Osteocyte (in vitro differentiated cells): ENCODE measurements around the gene RIMS3. TPM values are rescaled to one million over a fixed set of nuclear protein-coding genes. Genes with fewer than 3 reads are reported as not detected.
A peak's percentile ranks its signal among the peaks of the same experiment; 100 is the strongest.
"Not testable (repeated sequence)": the region's sequence is repeated elsewhere in the genome, so short reads cannot be mapped to it uniquely, and the experiment has no call there.

Experiments
- DNase-seq: peaks from one replicate; pipeline ENCODE4 v3.0.0; 2021; ENCODE audit warnings: mixed read lengths; ENCODE audit not compliant: unreplicated experiment; ENCODE audit errors: extremely low spot score
- H3K27ac Mint-ChIP-seq: one replicate; pipeline ENCODE4 v1.8.0; 2021; ENCODE audit warnings: mild to moderate bottlenecking, mixed read lengths; ENCODE audit not compliant: unreplicated experiment
- H3K27me3 Mint-ChIP-seq: one replicate; pipeline ENCODE4 v1.8.0; 2021; ENCODE audit warnings: mixed read lengths; ENCODE audit not compliant: unreplicated experiment
- H3K36me3 Mint-ChIP-seq: one replicate; pipeline ENCODE4 v1.8.0; 2021; ENCODE audit warnings: mixed read lengths; ENCODE audit not compliant: unreplicated experiment
- H3K4me1 Mint-ChIP-seq: one replicate; pipeline ENCODE4 v1.8.0; 2021; ENCODE audit warnings: mixed read lengths; ENCODE audit not compliant: unreplicated experiment
- H3K4me3 Mint-ChIP-seq: one replicate; pipeline ENCODE4 v1.8.0; 2021; ENCODE audit warnings: mild to moderate bottlenecking, moderate library complexity, mixed read lengths; ENCODE audit not compliant: unreplicated experiment
- H3K9me3 Mint-ChIP-seq: one replicate; pipeline ENCODE4 v1.8.0; 2021; ENCODE audit warnings: mixed read lengths; ENCODE audit not compliant: unreplicated experiment
- CTCF ChIP-seq: fragments of 200-600 bp; sonication (generic); IDR thresholded peaks from 2 replicates; pipeline ENCODE4 v1.5.0; 2021; ENCODE audit warnings: antibody characterized with exemption, mild to moderate bottlenecking, moderate library complexity
- total RNA-seq: library from RNA; stranded (reverse); gene quantifications from 2 replicates; pipeline ENCODE4 v1.2.1, GENCODE V29; 2021

Gene RIMS3
- total RNA-seq, 1 donor from 2014 or later: 16.5 TPM

GRCh38 chr1:40635763-40636500 lies 29.6 kb downstream of the RIMS3 start:
- H3K4me3 Mint-ChIP-seq: no peak overlapping the region
- no peaks in the 10 kb centered on the region for H3K27me3 Mint-ChIP-seq
- H3K27ac Mint-ChIP-seq: no peak overlapping the region
- H3K36me3 Mint-ChIP-seq: peaks cover 9% of the 10 kb centered on the region
- no peaks in the 10 kb centered on the region for H3K9me3 Mint-ChIP-seq
- no peak for DNase-seq
- H3K4me1 Mint-ChIP-seq: no peaks in the 10 kb centered on the region
- no peak for TF ChIP-seq CTCF

GRCh38 chr1:40634901-40635655 lies 30.4 kb downstream of the RIMS3 start:
- Mint-ChIP-seq H3K27ac (no peak overlapping the region), H3K9me3 (no peaks in the 10 kb centered on the region), H3K36me3 (peaks cover 2% of the 10 kb centered on the region), H3K4me1 (no peaks in the 10 kb centered on the region), H3K27me3 (no peaks in the 10 kb centered on the region), H3K4me3 (no peak overlapping the region)
- DNase-seq: no peak
- TF ChIP-seq CTCF: no peak

GRCh38 chr1:40633931-40634376 lies 31.5 kb downstream of the RIMS3 start:
- Mint-ChIP-seq H3K27ac (no peak overlapping the region), H3K9me3 (no peaks in the 10 kb centered on the region), H3K27me3 (no peaks in the 10 kb centered on the region), H3K4me1 (no peaks in the 10 kb centered on the region), H3K36me3 (peaks cover 2% of the 10 kb centered on the region), H3K4me3 (no peak overlapping the region)
- DNase-seq: no peak
- no peak for TF ChIP-seq CTCF

- Mint-ChIP-seq H3K27ac (no peak overlapping the region), H3K9me3 (no peaks in the 10 kb centered on the region), H3K4me1 (no peaks in the 10 kb centered on the region), H3K27me3 (no peaks in the 10 kb centered on the region), H3K4me3 (no peak overlapping the region), H3K36me3 (peaks cover 2% of the 10 kb centered on the region)
- DNase-seq: no peak
- no peak for TF ChIP-seq CTCF
These were observed 32.0 kb downstream of the RIMS3 start for GRCh38 chr1:40633523-40633922.

- Mint-ChIP-seq H3K27ac (no peak overlapping the region), H3K36me3 (peaks cover 8% of the 10 kb centered on the region), H3K4me1 (no peaks in the 10 kb centered on the region), H3K4me3 (no peak overlapping the region), H3K27me3 (peaks cover 2% of the 10 kb centered on the region), H3K9me3 (no peaks in the 10 kb centered on the region)
- DNase-seq: no peak
- TF ChIP-seq CTCF: peak; percentile 43
These were observed 34.8 kb downstream of the RIMS3 start for GRCh38 chr1:40630488-40631223.

GRCh38 chr1:40629546-40629945 lies 35.9 kb downstream of the RIMS3 start:
- H3K4me1 Mint-ChIP-seq, DNase-seq, H3K4me3 Mint-ChIP-seq, H3K27me3 Mint-ChIP-seq, H3K27ac Mint-ChIP-seq, H3K9me3 Mint-ChIP-seq, H3K36me3 Mint-ChIP-seq: not testable (repeated sequence)
